A673 (cell line): Measurements from ENCODE around the gene SLC38A3.

ENCODE experiments used
- CTCF ChIP-seq: fragments of 300-800, 200-600 bp; sonication (generic); conservative IDR thresholded peaks from 2 replicates; pipeline ENCODE4 v1.5.1; 2017; ENCODE audit warnings: low read depth, mild to moderate bottlenecking, antibody characterized with exemption, low read length, moderate library complexity, mixed read lengths
- EZH2 ChIP-seq: fragments of 200-600 bp; sonication (generic); IDR thresholded peaks from 2 replicates; pipeline ENCODE4 v1.6.1; 2017; ENCODE audit warnings: borderline replicate concordance, low read depth, mild to moderate bottlenecking, mixed read lengths, antibody characterized with exemption, low read length; ENCODE audit not compliant: poor library complexity, severe bottlenecking

GRCh38 chr3:50155491-50155878, 49.6 kb upstream of the SLC38A3 start:
- TF ChIP-seq CTCF (no peak), EZH2 (no peak)
